Tibial nerve (tissue), 3 donors: ENCODE data around the gene DIP2C.

Source experiments
- POLR2A ChIP-seq, 2 donors: fragments of 450-650 bp; IDR thresholded peaks; one replicate each; pipeline ENCODE4 v1.6.1; 2017; ENCODE audit warnings: antibody characterized with exemption in 2 of 2, mild to moderate bottlenecking in 2 of 2, moderate library complexity in 2 of 2
- TF ChIP-seq, protein P1 (sequence below), 5 experiments: fragments of 200-600 bp in 3 of 5; fragments of 450-650 bp in 2 of 5; sonication (generic) in 3 of 5; IDR thresholded peaks; one replicate each; pipeline ENCODE4 v1.5.1; 2016 to 2019; ENCODE audit warnings: antibody characterized with exemption in 5 of 5, mild to moderate bottlenecking in 3 of 5, moderate library complexity in 2 of 5

DNA sequence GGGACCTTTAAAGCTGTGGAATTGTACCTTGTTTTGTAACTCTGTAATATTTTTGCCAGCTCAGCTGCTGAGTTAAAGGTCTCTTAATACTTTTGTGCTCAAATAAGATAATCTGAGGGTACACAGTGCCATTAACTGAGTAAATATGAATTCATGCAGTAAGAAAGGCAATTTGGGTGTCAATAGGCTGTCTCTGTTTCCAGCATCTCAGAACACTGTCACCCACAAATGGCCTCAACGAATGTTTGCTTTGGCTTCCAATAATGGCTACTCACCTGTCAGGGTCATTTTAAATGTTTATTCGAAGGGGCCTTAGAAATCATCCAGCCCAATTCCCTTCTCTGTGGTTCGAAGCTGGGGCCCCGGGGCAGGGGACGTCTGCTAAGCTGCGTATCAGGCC lies 328.8 kb downstream of the DIP2C start:
- TF ChIP-seq, protein P1, sequence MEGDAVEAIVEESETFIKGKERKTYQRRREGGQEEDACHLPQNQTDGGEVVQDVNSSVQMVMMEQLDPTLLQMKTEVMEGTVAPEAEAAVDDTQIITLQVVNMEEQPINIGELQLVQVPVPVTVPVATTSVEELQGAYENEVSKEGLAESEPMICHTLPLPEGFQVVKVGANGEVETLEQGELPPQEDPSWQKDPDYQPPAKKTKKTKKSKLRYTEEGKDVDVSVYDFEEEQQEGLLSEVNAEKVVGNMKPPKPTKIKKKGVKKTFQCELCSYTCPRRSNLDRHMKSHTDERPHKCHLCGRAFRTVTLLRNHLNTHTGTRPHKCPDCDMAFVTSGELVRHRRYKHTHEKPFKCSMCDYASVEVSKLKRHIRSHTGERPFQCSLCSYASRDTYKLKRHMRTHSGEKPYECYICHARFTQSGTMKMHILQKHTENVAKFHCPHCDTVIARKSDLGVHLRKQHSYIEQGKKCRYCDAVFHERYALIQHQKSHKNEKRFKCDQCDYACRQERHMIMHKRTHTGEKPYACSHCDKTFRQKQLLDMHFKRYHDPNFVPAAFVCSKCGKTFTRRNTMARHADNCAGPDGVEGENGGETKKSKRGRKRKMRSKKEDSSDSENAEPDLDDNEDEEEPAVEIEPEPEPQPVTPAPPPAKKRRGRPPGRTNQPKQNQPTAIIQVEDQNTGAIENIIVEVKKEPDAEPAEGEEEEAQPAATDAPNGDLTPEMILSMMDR (IDR thresholded peaks at IDR 0.05), result no peak
- TF ChIP-seq POLR2A (IDR thresholded peaks at IDR 0.05), result no peak
